CD14-positive monocyte (primary cell): ENCODE results near the gene FRMD6. TPM values are rescaled to one million over a fixed set of nuclear protein-coding genes. Genes with fewer than 3 reads are reported as not detected.
A peak's percentile ranks its signal among the peaks of the same experiment; 100 is the strongest.

ENCODE experiments used
- DNase-seq, 3 donors: peaks; one replicate each; pipeline ENCODE4 v3.0.0-alpha.2; 2011 to 2022
- H2AFZ ChIP-seq: 2 replicates; pipeline ENCODE4 v1.6.0; 2012; ENCODE audit warnings: mild to moderate bottlenecking, low read depth, low read length, inconsistent platforms; ENCODE audit not compliant: insufficient read depth, poor library complexity, severe bottlenecking
- H3K27ac ChIP-seq, 2 donors: 1 replicate in 1 of 2; 2 replicates in 1 of 2; pipeline ENCODE4 v1.5.1; 2012 to 2013; ENCODE audit warnings: low read length in 2 of 2, control low read depth in 1 of 2, inconsistent platforms in 1 of 2, low read depth in 1 of 2, mild to moderate bottlenecking in 1 of 2
- H3K27me3 ChIP-seq, 2 donors: one replicate each; pipeline versions ENCODE4 v1.6.0 to v1.6.1; 2011 to 2013; ENCODE audit warnings: low read length in 2 of 2; ENCODE audit not compliant: control insufficient read depth in 2 of 2, insufficient read depth in 2 of 2
- H3K36me3 ChIP-seq, 2 donors: replicated peaks in 1 of 2; 1 replicate in 1 of 2; 2 replicates in 1 of 2; pipeline versions ENCODE4 v1.5.1 to v1.6.1; 2012 to 2013; ENCODE audit warnings: low read length in 2 of 2, control low read depth in 1 of 2, inconsistent platforms in 1 of 2, mild to moderate bottlenecking in 1 of 2; ENCODE audit not compliant: insufficient read depth in 2 of 2, control insufficient read depth in 1 of 2
- H3K4me1 ChIP-seq, 2 donors: 1 replicate in 1 of 2; 2 replicates in 1 of 2; pipeline versions ENCODE4 v1.5.1 to v1.6.1; 2012 to 2013; ENCODE audit warnings: low read length in 2 of 2, control low read depth in 1 of 2, inconsistent platforms in 1 of 2, mild to moderate bottlenecking in 1 of 2, moderate library complexity in 1 of 2; ENCODE audit not compliant: insufficient read depth in 2 of 2, control insufficient read depth in 1 of 2
- H3K4me2 ChIP-seq: replicated peaks from 2 replicates; pipeline ENCODE3; 2012; ENCODE audit warnings: low read length, moderate library complexity, mild to moderate bottlenecking; ENCODE audit not compliant: poor library complexity, severe bottlenecking; ENCODE audit errors: extremely low read depth
- H3K4me3 ChIP-seq, 3 experiments: fragments of 200-600 bp in 1 of 3; sonication (generic) in 1 of 3; replicated peaks in 1 of 3; 1 replicate in 2 of 3; 2 replicates in 1 of 3; pipeline ENCODE4 v1.5.1; 2011 to 2013; ENCODE audit warnings: low read length in 3 of 3, mild to moderate bottlenecking in 3 of 3, control low read depth in 2 of 3, low read depth in 2 of 3, inconsistent platforms in 1 of 3, moderate library complexity in 1 of 3
- H3K79me2 ChIP-seq: 2 replicates; pipeline ENCODE4 v1.6.0; 2012; ENCODE audit warnings: mild to moderate bottlenecking, control low read depth, inconsistent platforms, low read length, moderate library complexity; ENCODE audit not compliant: insufficient read depth
- H3K9ac ChIP-seq: 2 replicates; pipeline ENCODE4 v1.6.0; 2017; ENCODE audit warnings: low read length, mild to moderate bottlenecking; ENCODE audit not compliant: insufficient read depth, poor library complexity, severe bottlenecking
- H3K9me3 ChIP-seq, 2 donors: replicated peaks in 1 of 2; 1 replicate in 1 of 2; 2 replicates in 1 of 2; pipeline versions ENCODE4 v1.5.1 to v1.6.1; 2012 to 2013; ENCODE audit warnings: low read length in 2 of 2, control low read depth in 1 of 2; ENCODE audit not compliant: control insufficient read depth in 1 of 2, insufficient read depth in 1 of 2
- H4K20me1 ChIP-seq: 2 replicates; pipeline ENCODE4 v1.6.0; 2012; ENCODE audit warnings: mild to moderate bottlenecking, low read length, control low read depth, moderate library complexity; ENCODE audit not compliant: insufficient read depth
- H3K27ac Mint-ChIP-seq, 7 donors: one replicate each; pipeline ENCODE4 v1.8.0; 2020; ENCODE audit warnings: mild to moderate bottlenecking in 7 of 7, mixed read lengths in 7 of 7, moderate library complexity in 6 of 7, inconsistent platforms in 2 of 7
- H3K27me3 Mint-ChIP-seq, 3 donors: one replicate each; pipeline ENCODE4 v1.8.0; 2021 to 2022; ENCODE audit warnings: low read depth in 3 of 3, mild to moderate bottlenecking in 3 of 3, mixed read lengths in 3 of 3, moderate library complexity in 3 of 3, inconsistent platforms in 1 of 3
- H3K36me3 Mint-ChIP-seq, 2 donors: one replicate each; pipeline ENCODE4 v1.8.0; 2020; ENCODE audit warnings: mixed read lengths in 2 of 2, inconsistent platforms in 1 of 2, mild to moderate bottlenecking in 1 of 2
- H3K4me1 Mint-ChIP-seq: one replicate; pipeline ENCODE4 v1.8.0; 2020; ENCODE audit warnings: mild to moderate bottlenecking, mixed read lengths
- H3K4me3 Mint-ChIP-seq, 2 donors: one replicate each; pipeline ENCODE4 v1.8.0; 2020; ENCODE audit warnings: mild to moderate bottlenecking in 2 of 2, mixed read lengths in 2 of 2, moderate library complexity in 1 of 2
- H3K9me3 Mint-ChIP-seq, 7 donors: one replicate each; pipeline ENCODE4 v1.8.0; 2020 to 2022; ENCODE audit warnings: mixed read lengths in 7 of 7, mild to moderate bottlenecking in 6 of 7, moderate library complexity in 6 of 7, inconsistent platforms in 2 of 7
- CTCF ChIP-seq: fragments of 200-600 bp; IDR thresholded peaks from one replicate; pipeline ENCODE4 v1.8.0; 2022; ENCODE audit warnings: antibody characterized with exemption, mild to moderate bottlenecking
- WGBS: methylation state at CpG from one replicate; pipeline ENCODE4 v1.1.5; 2013; ENCODE audit warnings: missing lambda C conversion rate; ENCODE audit not compliant: insufficient coverage; 5-methylcytosine and 5-hydroxymethylcytosine counted together
- intact Hi-C, 2 donors: fragments of 100-400 bp; cut with micrococcal nuclease; formaldehyde crosslinking; loops; one replicate each; pipeline versions ENCODE4 v1.15.0 to v1.15.1; 2023
- polyA plus RNA-seq, 3 donors: library from polyadenylated mRNA; depleted of rRNA in 1 of 3; unstranded in 2 of 3; stranded (reverse) in 1 of 3; fragments of 300-500 nt in 2 of 3; fragments of >200 nt in 1 of 3; fragmentation: Illumina TruSeq in 2 of 3; gene quantifications; 1 replicate in 2 of 3; 2 replicates in 1 of 3; pipeline ENCODE4 v1.2.3, GENCODE V29; 2012 to 2021

FRMD6 gene
- polyA plus RNA-seq, 3 donors = 0.12 to 0.25 (median 0.12) TPM

DNA sequence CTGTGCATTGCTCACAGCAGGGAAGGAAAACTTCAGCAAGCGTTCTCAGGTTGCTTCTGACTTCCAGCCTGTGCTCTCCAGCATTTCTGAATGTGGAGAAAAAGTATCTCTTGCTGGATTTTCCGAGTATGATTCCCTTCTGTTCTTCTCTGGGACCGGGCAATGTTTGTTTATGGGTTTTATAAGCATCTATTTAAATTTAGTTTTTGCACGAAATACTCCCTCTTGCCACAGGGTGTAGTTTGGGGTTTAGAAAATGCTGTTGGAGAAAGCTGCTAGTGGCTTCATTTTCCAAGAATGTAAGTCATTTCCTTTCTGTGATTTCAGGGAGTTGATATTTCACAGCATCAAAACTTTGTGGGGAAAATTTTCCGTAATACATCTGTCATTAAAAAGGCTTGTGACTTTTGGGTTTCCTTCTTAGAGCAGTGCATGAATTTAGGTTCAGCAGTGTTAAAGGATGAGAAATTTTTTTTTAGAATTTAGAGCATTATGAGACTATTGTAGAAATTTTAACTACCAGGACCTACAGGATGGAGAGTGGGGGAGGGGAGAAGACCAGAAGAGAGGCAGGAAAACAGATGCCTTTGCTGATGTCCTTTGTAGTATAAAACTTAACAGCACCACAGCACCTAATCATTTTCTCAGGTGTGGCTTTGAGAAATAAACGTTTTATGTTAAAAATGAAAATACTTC is 1.5 kb downstream of the FRMD6 start:
- Histone ChIP-seq H3K4me3 (peak overlapping the region in 1 of 3 experiments; percentile 85), H3K79me2 (no peaks in the 10 kb centered on the region), H3K27ac (no peak overlapping the region), H3K27me3 (peaks cover 16 to 23% of the 10 kb centered on the region in 2 donors), H4K20me1 (no peaks in the 10 kb centered on the region), H3K9ac (no peak overlapping the region), H2AFZ (peak overlapping the region; percentile 93), H3K4me2 (peak overlapping the region; percentile 98), H3K36me3 (no peaks in the 10 kb centered on the region), H3K4me1 (peaks cover 14 to 25% of the 10 kb centered on the region in 2 donors), H3K9me3 (no peaks in the 10 kb centered on the region)
- Mint-ChIP-seq H3K9me3 (peaks cover 0 to 4% (median 0%) of the 10 kb centered on the region in 7 donors), H3K4me1 (peaks cover 23% of the 10 kb centered on the region), H3K27me3 (peaks cover 22 to 33% (median 30%) of the 10 kb centered on the region in 3 donors), H3K27ac (no peak overlapping the region), H3K4me3 (peak overlapping the region; percentile 83 to 92), H3K36me3 (no peaks in the 10 kb centered on the region)
- no peak for TF ChIP-seq CTCF
- intact Hi-C loops = loop anchor here (5.0 to 10.0 kb wide), 2 partner anchors 329 to 332 kb away; partner anchors contain the start of gene RTRAF (in 1 of the 2)
- 0% methylated on average over 3 of the region's 6 CpGs for WGBS
- DNase-seq = no peak

- TF ChIP-seq CTCF = no peak
- Histone ChIP-seq H3K36me3 (no peaks in the 10 kb centered on the region), H3K9me3 (no peaks in the 10 kb centered on the region), H3K27ac (no peak overlapping the region), H3K4me3 (no peak overlapping the region), H4K20me1 (no peaks in the 10 kb centered on the region), H2AFZ (no peak overlapping the region), H3K9ac (no peak overlapping the region), H3K4me2 (no peak overlapping the region), H3K4me1 (peaks cover 14 to 25% of the 10 kb centered on the region in 2 donors), H3K79me2 (no peaks in the 10 kb centered on the region), H3K27me3 (peaks cover 16 to 23% of the 10 kb centered on the region in 2 donors)
- no peak for DNase-seq
- 100% methylated on average over 1 of the region's 4 CpGs for WGBS
- Mint-ChIP-seq H3K9me3 (peaks cover 0 to 4% (median 0%) of the 10 kb centered on the region in 7 donors), H3K27me3 (peaks cover 22 to 33% (median 30%) of the 10 kb centered on the region in 3 donors), H3K4me1 (peaks cover 23% of the 10 kb centered on the region), H3K27ac (no peak overlapping the region), H3K36me3 (no peaks in the 10 kb centered on the region), H3K4me3 (peak overlapping the region in 1 of 2 donors; percentile 26)
- intact Hi-C loops = loop anchor here (5.0 to 10.0 kb wide), 2 partner anchors 328 to 331 kb away; partner anchors contain the start of gene RTRAF (in 1 of the 2)
These were observed 2.2 kb downstream of the FRMD6 start for GRCh38 chr14:51653775-51654532.
